CD4-positive, alpha-beta T cell treated with Interleukin-17A for 4 hours (primary cell): ENCODE measurements around the gene MYLIP.

Experiments used
- DNase-seq: peaks from one replicate; pipeline ENCODE4 v3.0.0-alpha.2; 2020; ENCODE audit warnings: mixed read lengths

The MYLIP gene

DNA sequence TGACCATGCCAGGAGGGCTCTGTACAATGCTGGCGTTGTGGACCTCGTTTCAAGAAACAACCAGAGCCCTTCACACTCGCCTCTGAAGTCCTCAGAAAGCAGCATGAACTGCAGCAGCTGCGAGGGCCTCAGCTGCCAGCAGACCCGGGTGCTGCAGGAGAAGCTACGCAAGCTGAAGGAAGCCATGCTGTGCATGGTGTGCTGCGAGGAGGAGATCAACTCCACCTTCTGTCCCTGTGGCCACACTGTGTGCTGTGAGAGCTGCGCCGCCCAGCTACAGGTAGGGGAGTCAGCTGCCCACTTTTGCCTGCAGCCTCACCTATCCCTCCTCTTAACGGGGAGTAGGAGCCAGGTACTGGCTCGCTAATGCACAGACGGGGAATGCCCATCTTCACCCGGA lies 16.2 kb downstream of the MYLIP start:
- no peak for DNase-seq

DNA sequence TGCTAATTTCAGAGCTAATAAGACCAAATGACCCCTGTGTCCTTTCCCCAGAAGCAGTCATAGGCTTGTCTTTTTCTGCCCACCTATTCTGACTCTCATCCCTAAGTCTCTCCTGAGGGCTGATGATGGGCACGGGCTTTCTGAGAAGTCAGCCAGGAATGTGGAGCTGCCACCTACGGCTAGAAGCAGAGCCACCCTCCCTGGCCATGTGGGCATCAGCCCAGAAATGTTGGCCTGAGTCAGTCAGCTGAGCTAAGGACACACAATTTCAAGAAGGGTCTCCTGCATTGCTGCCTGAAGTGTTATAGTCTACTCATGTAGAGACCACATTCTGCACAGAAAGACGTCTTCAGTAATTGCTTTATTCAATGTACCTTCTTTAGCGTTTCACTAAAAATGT lies 17.1 kb downstream of the MYLIP start:
- no peak for DNase-seq

DNA sequence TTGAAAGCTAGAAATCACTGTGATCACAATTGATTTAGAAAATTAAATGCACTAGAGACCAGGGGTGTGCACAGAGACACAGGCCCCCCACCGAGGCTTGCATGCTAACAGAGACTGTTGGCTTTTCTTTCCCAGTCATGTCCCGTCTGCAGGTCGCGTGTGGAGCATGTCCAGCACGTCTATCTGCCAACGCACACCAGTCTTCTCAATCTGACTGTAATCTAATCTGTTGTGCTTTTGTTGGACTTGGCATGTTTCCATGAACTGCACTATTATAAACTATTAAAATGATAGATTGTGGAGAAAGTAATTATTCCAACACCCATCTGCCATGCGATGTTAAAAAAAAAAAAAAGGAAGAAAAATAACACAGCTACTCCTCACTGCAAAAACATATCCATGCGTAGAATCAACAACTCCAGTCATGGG lies 17.7 kb downstream of the MYLIP start:
- DNase-seq, result no peak

DNA sequence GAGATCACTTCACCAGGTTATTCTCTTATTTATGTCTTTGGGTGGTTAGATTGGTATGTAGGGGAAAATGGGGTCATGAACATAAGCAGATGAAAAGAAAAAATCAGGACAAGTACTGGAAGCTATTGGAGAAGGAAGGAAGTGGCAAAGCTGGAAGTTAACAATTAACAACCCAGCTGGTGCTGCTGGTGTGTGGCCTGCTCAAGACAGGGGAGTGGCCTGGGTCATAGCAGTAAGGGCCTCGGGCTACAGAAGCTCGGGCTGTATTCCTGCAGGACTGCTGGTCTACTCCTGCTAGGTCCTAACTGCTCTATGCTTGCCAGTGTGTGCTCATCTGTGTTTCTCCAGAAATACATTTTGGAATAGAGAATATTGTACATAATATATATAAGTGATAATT lies 19.6 kb downstream of the MYLIP start:
- DNase-seq, result no peak

DNA sequence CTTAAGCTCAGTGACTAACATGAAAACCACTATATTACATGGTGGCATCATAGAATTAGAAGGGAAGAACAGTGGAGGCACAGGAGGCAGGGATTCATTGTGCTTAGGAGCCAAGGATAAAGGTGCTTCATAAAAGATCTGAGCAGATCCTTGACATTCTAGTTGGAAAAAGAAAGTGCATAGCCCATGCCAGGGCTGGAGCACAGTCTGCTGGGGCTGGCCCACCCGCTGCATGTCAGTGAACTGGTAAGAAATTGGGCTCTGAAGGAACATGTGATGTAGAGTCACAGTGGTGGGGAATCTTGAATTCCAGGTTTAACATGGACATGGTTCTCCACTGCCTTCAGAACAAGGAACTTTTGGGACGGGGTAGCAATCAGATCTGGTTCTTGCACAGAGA lies 20.4 kb downstream of the MYLIP start:
- no peak for DNase-seq

DNA sequence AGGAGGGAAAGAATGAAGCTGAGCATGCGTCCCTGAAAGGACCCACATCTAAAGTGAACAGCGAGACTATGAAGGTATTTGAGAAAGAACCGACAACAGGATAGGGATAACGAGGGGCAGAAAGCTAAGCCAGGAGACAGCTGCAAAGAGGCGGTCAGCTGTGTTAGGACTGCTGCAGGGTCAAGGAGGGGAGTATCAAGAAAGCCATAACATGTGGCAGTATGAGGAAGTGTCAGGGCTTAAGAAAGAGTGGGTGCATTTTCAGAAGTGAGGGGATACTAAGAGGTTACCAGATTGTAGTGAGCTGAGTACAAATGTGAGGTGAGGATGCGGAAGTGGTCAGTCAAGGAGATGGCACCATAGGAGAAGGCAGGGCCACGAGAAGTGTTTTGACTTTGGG lies 21.2 kb downstream of the MYLIP start:
- no peak for DNase-seq

DNA sequence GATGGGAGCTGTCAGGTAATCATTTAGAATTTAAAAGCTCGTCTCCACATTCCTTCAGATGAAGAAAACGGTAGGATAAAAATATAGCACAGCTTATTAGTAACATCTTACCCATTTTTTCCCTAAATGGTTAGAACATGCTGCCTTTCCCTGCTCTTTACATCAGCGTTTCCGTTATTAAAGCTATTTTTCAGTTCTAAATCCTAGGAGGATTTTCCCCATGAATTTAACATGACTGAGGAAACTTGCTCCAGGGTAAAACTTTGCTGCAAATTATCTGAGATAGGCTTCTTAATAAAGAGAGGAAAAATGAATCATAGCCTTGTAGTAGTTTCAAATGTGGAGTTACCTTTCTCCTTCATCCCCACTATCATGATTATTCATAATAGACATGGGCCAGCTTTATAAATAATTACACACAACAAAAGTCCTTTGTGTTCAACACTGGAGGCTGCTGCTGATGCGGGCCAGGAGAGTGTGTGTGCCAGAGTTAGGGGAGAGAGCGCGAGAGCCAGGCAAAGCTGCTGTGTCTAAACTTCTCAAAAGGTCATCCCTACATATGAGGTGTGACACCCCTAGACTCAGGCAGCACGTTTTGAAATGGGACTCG lies 24.4 kb downstream of the MYLIP start:
- DNase-seq, result no peak

DNA sequence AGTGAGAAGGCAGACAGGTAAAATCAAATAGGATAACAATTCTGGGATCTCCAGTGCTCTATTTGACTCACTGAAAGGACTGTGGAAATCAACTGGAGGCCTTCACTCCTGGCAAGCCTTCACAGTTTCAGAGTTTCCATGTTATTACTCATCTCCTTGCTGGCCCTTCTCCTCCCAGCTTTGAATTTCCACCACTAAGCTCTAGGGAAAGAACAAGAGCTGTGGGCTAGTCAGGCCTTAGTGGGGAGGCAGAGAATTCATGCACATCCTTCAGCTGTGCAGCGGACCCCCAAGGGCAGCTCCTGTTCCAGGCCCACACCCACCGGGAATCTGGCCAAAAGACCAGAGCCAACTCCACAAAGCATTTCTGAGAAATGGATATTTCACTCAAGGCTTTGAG lies 26.0 kb downstream of the MYLIP start:
- no peak for DNase-seq

DNA sequence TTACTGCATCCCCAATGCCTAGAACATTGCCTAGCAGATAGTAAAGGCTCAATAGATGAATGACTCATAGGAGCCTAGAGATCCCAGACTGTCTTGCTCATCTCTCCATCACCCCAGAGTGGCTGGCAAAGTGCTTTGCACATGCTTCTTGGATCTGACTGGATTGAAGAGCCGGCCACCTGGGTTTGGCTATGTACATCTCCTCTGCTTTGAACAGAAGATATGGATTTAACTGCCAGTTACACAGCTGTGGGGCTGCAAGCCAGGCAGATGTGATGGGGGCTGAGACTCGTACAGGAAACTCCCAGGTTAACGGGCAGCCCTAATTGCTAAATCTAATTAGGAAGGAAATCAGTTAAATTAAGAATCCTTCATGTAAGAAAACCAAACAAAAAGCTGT lies 28.6 kb downstream of the MYLIP start:
- no peak for DNase-seq

DNA sequence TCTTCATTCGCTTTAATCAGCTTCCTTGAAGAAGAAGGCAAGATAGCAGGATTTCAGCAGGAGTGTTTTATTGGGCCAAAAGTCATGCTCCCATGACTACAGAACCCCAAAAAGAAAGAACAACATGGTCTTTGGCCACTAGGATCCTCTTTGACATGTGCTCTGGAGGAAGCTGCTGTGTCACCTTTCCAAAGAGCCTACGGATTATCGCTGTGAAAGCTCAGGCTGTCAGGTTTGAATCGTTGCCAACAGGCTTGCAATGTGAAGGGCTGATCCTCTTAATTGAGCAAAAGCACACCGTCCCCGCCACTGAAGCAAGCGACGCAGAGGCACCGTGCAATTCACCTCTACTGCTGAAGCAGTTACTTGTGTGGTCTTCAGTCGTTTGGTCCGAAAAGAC lies 29.0 kb downstream of the MYLIP start:
- DNase-seq, result no peak

DNA sequence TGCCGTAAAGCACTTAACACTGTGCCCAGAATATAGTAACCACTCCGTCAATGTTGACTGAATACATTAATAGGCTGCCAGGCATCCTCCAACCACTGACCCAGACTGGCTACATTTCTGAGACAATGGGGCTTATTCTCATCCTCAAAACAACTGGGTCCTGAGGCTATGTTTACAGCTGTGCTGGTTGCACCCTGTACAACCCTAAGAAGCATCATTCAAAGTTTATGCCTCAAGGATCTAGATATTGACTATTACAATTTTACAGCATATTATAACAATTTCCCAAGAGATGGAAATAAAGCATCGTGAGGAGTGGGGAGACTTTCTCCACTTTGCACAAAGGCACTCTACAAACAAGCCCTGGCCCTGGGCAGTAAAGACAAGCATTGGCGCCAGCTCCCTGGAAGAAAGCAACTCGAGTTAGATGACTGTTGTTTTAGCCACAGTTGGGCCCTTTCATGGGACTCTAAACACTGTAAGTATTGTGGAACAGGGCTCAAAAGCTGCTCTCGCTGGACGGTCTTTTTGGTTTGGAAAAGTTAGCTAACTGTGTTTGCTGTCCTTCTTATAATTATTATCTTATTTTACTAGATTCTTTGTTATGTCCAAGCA lies 30.2 kb downstream of the MYLIP start:
- DNase-seq, result no peak

DNA sequence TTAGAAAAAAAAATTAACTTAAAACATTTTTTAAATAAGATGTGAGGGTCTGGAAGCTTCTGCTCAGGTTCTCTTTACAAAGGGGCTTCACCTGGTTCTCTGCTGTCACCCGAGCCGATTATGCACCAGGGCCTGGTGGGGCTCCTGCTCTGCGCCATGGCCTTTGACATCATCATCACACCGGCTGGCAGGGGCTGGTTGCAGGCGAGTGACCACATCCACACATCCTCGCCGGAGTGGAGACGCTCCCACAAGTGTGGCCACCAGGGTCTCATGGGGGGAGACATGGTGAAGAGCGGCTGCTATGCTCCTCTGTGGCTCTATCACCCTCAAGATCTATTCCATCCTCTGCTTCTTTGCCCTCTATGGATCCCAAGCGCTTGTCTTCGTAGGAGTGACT lies 31.9 kb downstream of the MYLIP start:
- no peak for DNase-seq

DNA sequence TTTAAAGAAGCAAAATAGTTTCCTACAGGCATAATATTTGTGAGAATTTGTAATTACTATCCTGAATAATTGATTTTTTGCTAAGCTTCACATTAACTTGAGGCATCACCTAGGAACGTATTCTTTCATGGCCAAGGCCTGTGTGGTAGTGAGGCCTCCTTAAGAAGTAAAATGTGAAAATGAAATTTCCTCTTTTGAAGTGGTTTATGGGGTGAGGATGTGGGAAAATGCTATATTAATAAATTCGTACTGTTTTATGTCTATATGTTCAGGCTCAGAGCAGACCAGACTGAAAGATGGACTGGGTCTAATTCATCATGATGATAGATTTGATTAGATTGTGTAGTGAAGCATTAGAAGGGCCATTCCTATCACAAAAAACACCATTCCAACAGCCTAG lies 33.1 kb downstream of the MYLIP start:
- DNase-seq, result no peak

DNA sequence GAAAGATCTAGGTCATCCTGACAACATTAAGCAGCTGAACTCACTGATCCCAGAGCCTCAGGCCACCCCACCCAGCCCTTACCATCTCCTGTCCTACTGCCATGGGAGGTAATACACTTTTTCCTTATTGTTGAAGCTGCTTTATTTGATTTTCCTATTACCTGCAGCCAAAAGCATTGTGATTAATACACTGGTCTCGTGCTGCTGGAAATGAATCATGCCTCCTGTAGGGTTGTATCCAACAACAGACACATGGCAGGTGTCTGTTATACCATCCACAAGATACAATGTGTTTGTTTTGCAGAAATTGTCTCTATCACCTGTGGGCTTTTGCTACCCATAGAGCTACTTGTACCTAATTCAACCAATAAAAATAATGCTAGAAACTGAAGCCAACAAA lies 34.2 kb downstream of the MYLIP start:
- DNase-seq, result no peak

DNA sequence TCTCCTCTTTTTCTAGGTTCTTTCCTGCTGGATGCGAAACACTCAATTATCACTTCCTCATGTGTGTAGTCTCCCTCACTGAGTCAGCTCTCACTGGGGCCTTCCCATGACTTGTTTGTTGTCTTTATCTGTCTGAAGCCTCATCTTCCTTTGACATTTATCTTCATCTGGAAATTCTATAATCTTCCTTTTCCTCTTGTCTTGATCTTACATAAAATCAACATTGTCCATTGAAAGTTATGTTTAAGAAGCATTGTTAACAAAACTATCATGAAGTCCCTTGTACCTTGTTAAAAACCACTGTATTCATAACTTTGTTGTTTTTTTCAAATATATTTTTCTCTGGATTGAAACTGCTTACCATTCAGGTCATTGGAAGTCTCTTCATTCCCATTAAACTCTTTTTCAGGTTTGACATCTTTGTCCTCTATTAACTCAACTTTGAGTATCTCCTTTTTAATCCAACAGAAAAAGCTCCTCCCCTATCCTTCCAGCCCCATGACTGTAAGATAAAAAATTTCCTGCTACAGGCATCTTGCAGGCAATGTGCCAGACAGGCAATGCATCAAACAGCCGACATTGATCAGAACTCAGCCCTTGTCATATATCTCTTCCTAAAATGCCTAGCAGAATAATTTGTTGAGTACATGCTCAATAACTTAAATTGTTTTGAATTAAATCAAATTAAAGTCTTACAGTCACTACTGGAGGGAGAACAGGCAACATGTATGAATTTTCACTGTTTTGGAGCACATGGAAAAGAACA lies 34.8 kb downstream of the MYLIP start:
- no peak for DNase-seq

DNA sequence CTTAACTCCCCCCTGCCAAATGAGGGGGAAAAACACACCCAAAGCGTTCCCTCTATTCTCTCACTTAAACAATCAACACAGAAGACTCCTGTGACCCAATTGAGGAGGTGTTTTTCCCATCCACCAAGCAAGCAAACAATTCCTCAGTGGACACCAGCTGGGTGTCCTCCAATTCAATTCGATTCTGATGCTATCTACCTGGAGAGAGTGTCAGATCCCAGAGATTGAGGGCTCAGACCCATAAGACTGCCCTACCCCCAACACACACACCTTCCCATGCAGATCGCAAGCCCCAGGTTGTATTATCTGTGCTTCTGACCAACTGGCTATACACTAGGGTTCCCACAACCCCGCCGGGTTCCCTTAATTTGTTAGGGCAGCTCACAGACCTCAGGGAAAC lies 36.8 kb downstream of the MYLIP start:
- DNase-seq, result no peak

DNA sequence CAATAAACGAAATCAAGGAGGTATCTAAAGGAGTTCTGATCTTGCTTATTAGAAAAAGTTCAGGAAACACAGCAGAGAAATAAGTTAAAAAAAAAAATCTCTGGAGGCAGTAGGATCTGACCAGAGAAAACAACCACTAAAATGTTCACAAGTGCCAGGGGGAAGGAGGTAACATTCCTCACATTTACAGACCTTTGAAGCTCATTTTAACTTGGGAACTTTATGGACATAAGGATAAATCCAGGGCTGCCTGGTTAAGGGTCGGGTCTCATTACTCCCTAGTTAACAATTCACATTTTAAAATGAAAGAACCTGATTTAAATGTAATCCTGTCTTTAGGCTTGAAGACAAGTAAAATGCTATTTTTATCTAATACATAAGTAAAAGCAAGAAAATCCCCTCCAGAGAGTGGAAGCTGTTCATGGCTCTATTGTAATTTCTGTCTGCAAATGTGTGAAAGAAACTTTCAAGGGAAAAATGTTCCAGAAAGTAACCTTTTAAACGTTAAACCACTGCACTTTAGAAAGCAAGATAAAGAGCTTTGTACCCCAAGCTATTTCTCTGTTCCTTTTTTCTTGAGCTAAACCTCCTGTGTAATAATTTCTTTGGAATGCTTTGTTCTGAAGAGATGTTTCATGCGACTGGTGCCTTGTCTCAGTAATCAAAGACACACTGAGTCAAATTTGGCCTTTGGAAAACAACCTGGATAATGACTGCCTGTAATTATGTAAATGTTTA lies 38.2 kb downstream of the MYLIP start:
- no peak for DNase-seq

DNA sequence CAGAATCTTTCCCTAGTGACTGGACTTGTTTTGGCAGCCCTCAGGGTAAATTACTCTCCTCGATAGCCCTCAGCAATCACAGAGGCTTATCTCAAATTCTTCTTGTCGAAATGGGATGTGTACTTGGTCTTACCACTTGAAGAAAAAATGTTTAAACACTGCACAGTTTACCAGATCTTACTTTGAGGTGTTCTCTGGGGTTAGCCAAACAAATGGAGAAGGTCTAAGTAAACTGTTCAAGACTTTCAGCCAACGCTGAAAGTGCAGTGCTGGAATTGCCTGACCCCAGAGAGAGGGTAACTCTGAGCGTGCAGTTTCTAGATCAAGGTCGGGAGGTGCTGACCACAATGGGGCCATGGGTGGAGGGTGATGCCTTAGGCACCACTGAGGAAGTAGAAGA lies 39.2 kb downstream of the MYLIP start:
- DNase-seq, result no peak

DNA sequence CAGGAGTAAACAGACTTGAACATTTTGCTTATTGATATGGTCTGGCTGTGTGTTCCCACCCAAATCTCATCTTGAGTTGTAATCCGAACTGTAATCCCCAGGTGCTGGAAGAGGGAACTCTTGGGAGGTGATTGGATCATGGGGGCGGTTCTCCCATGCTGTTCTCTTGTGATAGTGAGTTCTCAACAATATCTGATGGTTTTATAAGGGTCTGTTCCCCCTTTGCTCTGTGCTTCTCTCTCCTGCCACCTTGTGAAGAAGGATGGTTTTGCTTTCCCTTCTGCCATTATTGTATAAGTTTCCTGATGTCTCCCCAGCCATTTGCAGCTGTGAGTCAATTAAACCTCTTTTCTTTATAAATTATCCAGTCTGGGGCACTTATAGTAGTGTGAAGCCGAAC lies 40.0 kb downstream of the MYLIP start:
- peak; percentile 14 for DNase-seq

DNA sequence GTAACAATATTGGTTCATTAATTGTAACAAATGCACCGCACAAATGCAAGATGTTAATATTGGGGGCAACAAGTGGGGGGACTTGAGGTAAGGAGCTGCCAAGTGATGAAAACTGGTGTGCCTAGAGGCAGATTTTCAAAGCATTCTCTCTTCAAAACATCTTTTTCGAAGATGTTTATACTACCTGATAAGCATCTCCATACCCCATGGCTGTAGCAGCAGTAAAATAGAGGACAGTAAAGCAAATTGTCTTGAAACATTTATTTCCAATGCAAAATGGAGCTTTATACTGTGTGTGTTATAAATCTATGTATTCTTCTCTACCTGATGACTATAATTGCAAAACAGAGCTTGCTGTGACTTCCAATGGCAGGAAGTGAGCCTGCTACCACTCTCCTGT lies 42.5 kb downstream of the MYLIP start:
- no peak for DNase-seq

DNA sequence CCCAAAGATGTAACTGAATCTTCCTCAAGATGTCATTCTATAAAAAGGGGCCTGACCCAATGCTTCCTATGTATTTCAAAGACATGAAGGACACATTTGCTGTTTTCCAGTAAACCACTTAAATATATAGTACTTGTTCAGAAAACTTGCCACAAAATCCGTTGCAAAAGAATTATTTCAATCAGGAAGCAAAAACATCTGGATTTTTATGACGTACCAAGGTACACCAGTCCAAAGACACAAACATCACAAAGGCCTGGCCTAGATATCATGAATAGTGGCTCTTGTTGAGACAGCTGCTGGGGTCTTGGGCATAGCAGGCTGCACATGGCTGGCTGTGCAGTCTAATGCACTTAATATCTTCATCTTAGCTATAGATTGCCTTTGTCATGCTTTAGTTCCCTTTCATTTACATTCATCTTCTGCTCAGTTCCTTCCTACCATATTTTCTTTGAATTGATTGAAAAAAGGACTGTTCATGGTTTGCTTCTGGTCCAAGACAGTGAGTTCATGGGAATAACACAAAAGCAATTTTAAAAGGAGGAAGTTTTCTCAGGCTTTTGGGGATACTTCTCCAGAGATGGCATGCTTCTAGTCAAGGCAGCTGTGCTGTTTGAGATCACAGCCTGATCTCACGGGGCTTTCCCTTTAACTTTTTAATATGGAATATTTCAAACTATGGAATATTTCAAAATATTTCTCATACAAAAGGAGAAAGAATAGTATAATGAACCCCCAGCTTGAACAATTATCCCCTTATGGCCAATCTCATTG lies 44.5 kb downstream of the MYLIP start:
- DNase-seq, result no peak

DNA sequence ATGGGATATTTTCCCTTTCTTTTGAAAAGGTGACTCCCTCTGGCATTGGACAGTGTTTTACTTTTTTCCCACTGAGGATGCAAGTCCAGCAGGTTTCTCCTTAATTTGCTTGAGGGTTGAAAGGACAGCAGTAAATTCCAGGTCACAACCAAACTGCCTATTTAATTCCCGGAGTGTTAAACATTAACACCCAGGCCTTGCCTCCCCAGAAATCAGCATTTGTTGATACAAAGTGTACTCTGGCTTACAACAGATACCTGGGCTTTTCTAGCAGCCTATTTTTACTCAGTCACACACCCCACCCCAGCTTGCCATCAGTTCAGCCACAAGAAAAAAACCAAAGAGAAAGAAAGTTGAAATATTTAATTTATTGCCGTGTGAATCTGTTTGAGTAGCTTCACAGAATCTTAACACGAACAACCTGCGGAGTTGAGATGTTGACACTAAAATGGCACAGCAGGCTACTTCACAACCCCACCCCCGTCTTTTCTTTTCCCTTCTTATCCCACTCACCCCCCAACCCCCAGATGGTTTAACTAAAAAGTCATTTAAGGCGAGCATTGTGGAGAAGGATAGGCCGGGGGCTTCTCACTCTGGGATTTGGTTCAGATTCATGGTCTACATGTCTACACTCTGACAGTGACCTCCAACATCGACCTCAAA lies 45.7 kb downstream of the MYLIP start:
- DNase-seq, result no peak
